ENCODE results near the gene APBB2.
"Not testable (repeated sequence)": the region's sequence is repeated elsewhere in the genome, so short reads cannot be mapped to it uniquely, and the experiment has no call there.

The APBB2 gene

DNA sequence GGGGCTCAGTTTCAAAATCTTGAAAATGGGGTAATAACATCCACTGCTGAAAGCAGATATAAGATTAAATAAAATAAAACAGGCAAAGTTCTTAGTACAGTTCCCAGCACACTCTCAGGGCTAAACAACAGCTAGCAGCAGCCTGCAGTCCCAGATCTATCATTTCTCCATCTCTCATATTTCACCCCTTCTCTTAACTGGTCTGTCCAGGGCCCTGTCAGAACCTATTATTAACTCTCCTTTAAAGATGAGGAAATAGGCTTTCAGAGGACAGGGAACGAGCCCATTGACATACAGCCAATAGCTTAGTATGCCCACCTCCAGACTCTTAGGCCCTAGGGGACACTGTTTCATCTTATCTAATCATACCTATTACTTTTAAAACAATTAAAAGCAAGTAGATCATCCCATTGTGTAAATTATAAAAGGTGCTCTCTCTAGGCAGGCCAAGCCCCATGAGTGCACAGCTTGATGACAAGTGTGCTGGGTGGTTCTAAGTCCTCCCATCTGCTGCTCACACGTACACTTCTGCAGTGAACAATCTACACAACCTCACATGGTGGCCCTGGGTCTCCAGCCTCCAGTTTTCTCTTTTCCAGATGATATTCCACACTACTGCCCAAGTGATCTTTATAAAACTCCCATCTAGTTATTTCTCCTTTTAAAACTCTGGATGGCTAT is 119.0 kb downstream of the APBB2 start:
- DNase-seq: no peak

DNA sequence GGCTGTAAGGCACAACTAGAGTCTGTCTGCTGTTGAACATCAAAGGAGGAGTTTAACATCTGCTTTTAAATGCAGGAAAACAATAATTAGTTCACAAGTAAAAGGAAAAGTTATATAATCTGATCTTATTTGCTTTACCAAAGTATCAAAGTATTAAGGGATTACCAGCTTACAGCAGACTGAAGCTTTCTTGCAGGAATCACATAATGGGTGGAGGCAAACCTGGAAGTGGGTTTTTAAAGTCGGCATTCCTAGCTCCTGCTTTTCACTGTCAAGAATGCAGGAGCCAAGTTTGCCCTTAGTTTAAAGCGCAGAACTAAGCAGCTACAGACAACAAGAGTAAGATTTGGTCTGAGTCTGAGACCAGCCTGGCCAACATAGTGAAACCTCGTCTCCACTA is 122.2 kb downstream of the APBB2 start:
- DNase-seq: no peak

- DNase-seq: no peak
Observed at GRCh38 chr4:41081847-41082246, 132.5 kb downstream of the APBB2 start.

DNA sequence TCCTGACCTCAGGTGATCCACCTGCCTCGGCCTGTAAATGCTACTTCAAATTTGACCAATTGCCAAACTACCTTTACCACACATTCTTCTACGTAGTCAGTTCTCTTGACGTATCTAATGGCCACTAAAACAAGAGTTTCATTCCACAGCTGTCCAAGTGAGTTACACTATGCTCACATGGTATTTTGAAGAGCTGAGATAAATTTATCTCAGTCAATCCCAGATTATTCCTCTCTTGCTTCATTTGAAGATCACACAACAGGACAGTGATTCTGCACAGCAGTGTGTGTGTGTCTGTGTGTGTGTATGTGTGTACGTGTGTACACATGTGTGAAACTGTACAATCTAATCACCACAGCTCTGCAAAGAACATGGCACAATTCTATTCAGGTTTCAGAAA is 133.4 kb downstream of the APBB2 start:
- DNase-seq: no peak

- DNase-seq: no peak
Observed at GRCh38 chr4:41079881-41080560, 134.3 kb downstream of the APBB2 start.

DNA sequence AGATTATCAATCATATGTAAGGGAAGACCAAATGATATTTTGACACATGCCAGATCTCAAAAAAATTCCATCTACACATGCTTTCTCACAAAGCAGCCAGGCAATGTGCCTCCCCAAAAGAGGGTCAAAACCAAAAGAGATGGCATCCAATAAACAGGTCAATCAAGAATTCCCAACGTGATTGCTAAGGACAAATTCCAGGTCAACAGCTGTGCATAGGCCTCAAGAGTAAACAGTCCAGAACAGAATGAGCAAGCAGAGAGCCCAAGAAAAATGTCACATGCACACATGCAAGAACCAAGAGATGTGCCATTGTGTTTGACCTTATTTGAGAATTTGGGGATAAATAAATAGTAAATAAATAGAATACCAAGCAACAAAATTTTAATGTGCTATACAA is 136.7 kb downstream of the APBB2 start:
- no peak for DNase-seq

- no peak for DNase-seq
Observed at GRCh38 chr4:41076481-41076880, 137.9 kb downstream of the APBB2 start.

- no peak for DNase-seq
Observed at GRCh38 chr4:41074215-41074614, 140.1 kb downstream of the APBB2 start.

- no peak for DNase-seq
Observed at GRCh38 chr4:41072021-41072777, 142.1 kb downstream of the APBB2 start.

DNA sequence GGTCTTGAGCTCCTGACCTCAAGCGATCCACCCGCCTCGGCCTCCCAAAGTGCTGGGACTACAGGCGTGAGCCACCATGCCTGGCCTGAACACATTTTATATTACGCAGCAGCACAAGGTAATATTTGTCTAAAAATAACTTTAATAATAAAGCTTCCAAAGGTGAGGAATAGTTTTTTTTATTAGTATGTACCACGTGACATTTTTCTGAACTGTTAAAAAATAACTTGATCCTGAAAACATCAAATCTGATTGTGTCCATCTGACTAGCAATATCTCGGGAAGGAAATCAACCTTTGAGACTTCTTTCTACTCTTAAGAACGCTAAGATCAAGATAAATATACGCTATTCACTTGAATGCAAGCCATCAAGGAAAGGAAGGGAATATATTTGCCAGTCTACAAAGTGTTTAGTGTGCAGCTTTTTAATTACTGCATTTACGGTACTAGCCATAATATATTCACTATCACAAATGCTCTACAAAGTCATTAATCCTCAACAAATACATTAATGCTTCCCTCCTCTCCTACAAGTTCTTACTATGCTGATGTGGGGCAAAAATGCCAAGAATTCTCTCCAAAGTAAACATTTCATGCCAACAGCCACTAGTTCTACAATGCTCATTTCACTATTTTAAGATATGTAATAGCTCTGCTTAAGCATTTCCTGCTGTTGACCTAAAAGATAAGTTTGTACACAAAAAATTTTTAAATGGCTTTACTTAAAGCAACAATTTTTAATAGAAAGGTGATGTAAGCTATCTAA is 143.6 kb downstream of the APBB2 start:
- no peak for DNase-seq

DNA sequence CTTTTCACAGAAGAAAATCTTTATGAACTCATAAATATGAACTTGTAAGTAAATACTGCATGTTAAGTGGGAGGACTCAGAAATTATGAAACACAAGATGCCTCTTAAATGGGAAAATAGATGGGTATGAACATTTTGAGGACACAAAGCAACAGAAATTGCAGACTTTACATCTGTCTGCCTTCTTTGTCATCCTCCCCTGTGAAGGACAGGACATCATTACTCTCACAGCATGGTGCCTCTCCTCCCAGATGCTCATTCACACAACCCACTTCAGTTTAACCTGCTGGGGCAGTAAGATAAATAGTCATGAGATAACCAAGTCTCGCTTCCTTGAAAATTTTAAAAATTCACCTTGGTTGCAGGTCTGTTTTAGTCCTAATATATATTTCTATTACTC is 144.5 kb downstream of the APBB2 start:
- no peak for DNase-seq

- DNase-seq: no peak
Observed at GRCh38 chr4:41069257-41069656, 145.1 kb downstream of the APBB2 start.

- no peak for DNase-seq
Observed at GRCh38 chr4:41067369-41067768, 147.0 kb downstream of the APBB2 start.

- no peak for DNase-seq
Observed at GRCh38 chr4:41066049-41066448, 148.3 kb downstream of the APBB2 start.

DNA sequence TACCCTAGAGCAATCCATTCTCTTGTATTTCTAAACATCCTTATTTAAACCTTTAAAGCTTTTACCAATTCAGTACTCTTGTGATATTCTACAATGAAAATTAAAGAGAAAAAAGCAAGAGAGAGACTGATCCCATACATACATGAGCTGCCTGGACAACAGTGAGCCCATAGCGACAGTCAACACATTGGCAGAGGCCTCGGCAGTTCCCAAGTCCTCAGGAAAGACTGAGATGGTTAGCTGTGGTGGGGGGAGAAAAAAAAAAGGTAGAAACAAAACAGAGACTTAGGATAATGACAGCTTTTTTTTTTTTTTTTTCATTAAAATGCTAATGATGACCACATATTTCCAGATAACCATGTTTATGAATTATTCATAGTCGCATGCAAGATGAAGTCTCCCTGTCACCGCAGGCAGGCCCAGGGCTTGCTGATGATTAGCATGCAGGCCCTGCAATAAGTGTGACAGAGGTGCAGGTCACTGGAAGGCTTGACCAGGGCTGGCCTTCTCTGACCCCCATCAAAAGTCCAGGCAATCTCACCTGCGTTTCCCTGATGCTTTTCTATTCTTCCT is 148.8 kb downstream of the APBB2 start:
- DNase-seq: no peak

- DNase-seq: no peak
Observed at GRCh38 chr4:41064953-41065352, 149.4 kb downstream of the APBB2 start.

GRCh38 chr4:41061482-41062185 is 152.7 kb downstream of the APBB2 start:
- no peak for DNase-seq

DNA sequence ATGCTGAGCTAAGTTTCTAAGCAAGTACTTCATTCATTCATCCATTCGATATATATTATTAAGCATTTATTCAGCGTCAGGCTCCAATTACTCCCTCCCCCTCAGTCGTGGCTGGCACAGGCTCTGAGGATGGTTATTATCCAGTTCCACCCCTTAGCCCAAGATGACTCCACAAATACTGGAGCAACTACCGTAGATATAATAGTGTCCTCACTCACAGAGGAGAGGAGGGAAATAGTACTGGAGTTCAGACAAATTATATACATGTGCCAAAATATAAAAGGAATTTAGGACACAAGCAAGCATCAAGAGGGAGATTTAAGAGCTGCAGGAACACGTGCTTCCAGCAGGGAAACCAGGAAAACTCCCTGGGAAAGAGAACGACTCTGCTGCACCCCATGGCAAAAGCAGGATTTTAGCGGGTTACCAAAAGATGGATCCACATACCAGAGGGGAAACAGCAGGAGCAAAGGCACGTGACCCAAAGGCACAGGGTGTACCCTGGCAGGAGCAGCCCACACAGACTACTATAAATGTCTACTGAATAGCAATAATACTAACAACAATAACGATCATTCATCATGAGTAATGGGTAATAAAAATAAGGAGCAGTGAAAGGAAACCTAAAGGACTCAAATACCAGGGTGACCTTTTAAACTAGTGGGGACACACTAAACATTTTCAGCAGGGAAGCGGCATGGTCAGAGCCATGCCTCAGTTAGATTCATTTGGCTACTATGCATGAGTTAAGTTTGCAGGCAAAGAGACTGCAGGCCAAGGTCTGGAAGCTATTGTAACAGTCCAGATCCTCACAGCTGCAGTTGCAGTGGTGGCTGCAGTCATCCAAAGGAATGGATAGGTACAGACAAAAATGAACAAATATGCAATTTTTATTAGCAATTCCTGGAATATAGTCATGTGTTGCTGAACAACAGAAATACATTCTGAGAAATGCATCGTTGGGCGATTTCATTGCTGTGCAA is 153.7 kb downstream of the APBB2 start:
- no peak for DNase-seq

- DNase-seq: not testable (repeated sequence)
Observed at GRCh38 chr4:41059411-41059810, 154.9 kb downstream of the APBB2 start.

GRCh38 chr4:41058426-41058825 is 155.9 kb downstream of the APBB2 start:
- DNase-seq: no peak

- DNase-seq: no peak
Observed at GRCh38 chr4:41057467-41057866, 156.9 kb downstream of the APBB2 start.

Data from hematopoietic multipotent progenitor cell treated with erythropoietin and hydrocortisone succinate and interleukin-3 and kit ligand, for 8 days (in vitro differentiated cells).